ENCODE results near the gene LRMDA.
A peak's percentile ranks its signal among the peaks of the same experiment; 100 is the strongest.

The LRMDA gene

GRCh38 chr10:75707080-75707840, 275.8 kb downstream of the LRMDA start:
- Mint-ChIP-seq H3K27me3 (ENCODE audit: low read depth, poor library complexity) (peaks cover 5% of the 10 kb centered on the region), H3K9me3 (no peaks in the 10 kb centered on the region), H3K4me3 (no peak overlapping the region), H3K27ac (peak overlapping the region; percentile 76), H3K36me3 (ENCODE audit: low read depth) (no peaks in the 10 kb centered on the region), H3K4me1 (peaks cover 90% of the 10 kb centered on the region)
- DNase-seq = no peak
- no peak for TF ChIP-seq CTCF (IDR thresholded peaks at IDR 0.05)

DNA sequence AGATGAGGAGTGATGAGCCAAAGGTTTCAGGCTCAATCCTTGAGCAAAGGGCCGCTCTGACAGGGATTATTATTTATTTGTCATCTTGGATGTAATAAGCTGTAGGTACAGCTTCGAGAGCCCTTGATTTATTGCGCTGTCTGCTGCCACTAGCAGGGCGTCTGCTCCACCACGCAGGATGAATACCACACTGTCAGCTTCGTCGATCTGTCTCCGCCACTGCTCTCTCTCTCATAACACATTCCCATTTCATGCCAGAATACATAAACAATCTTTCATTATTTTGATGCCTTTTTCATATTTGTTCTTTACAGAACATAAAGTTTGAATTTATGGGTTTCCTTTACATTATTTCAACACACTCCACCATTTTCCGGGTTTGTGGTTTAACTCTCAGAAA, 276.6 kb downstream of the LRMDA start:
- no peak for TF ChIP-seq CTCF (IDR thresholded peaks at IDR 0.05)
- no peaks in the 10 kb centered on the region for H3K36me3 Mint-ChIP-seq (ENCODE audit: low read depth)
- peak overlapping the region; percentile 76 for H3K27ac Mint-ChIP-seq
- peaks cover 90% of the 10 kb centered on the region for H3K4me1 Mint-ChIP-seq
- no peaks in the 10 kb centered on the region for H3K9me3 Mint-ChIP-seq
- H3K4me3 Mint-ChIP-seq = peak overlapping the region; percentile 41
- DNase-seq = peak; percentile 31
- peaks cover 5% of the 10 kb centered on the region for H3K27me3 Mint-ChIP-seq (ENCODE audit: low read depth, poor library complexity)

- Mint-ChIP-seq H3K27me3 (ENCODE audit: low read depth, poor library complexity) (peaks cover 5% of the 10 kb centered on the region), H3K9me3 (no peaks in the 10 kb centered on the region), H3K36me3 (ENCODE audit: low read depth) (no peaks in the 10 kb centered on the region), H3K27ac (no peak overlapping the region), H3K4me3 (no peak overlapping the region), H3K4me1 (peaks cover 87% of the 10 kb centered on the region)
- no peak for DNase-seq
- no peak for TF ChIP-seq CTCF (IDR thresholded peaks at IDR 0.05)
These were observed 277.8 kb downstream of the LRMDA start for GRCh38 chr10:75709245-75709644.

- H3K27ac Mint-ChIP-seq = no peak overlapping the region
- no peak for TF ChIP-seq CTCF (IDR thresholded peaks at IDR 0.05)
These were observed 278.4 kb downstream of the LRMDA start for GRCh38 chr10:75709811-75710210.

DNA sequence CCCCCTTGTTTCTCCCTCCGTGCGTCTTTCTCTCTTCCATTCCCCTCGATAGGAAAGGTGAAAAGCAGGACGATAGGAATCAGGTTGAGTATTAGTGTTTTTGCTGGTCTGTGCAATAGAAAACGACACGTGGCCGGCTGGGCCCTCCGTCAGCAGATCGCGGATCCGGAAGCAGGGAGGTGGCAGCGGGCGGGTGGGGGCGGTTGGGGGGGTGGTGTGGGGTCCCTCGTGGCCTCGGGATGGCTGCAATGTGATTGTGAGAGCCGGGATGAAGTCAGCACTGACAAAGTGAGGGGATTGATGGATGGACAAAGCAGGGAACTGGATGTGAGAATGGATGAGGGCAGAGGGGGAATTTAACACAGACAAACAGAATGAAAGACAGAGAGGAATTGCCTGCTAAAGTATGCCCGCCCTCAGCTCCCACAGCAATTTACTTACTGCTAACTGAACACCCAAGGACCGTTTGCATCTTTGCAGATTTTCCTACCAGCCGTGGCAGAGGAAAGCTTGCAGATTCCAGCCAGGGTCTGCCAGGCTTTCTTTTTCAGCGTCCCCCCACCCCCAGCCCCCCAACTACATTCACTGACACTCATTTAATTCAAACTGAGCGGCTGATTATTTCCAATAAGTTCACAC, 280.9 kb downstream of the LRMDA start:
- peaks cover 6% of the 10 kb centered on the region for H3K27me3 Mint-ChIP-seq (ENCODE audit: low read depth, poor library complexity)
- H3K4me1 Mint-ChIP-seq = peaks cover 73% of the 10 kb centered on the region
- H3K36me3 Mint-ChIP-seq (ENCODE audit: low read depth) = no peaks in the 10 kb centered on the region
- DNase-seq = peak; percentile 35
- TF ChIP-seq CTCF (IDR thresholded peaks at IDR 0.05) = no peak
- peak overlapping the region; percentile 55 for H3K4me3 Mint-ChIP-seq
- no peak overlapping the region for H3K27ac Mint-ChIP-seq
- H3K9me3 Mint-ChIP-seq = peaks cover 6% of the 10 kb centered on the region

More at GRCh38 chr10:75709811-75710210, 278.4 kb downstream of the LRMDA start:
- Mint-ChIP-seq H3K4me3 (no peak overlapping the region), H3K4me1 (peaks cover 81% of the 10 kb centered on the region), H3K9me3 (peaks cover under 1% of the 10 kb centered on the region), H3K27me3 (ENCODE audit: low read depth, poor library complexity) (peaks cover 5% of the 10 kb centered on the region), H3K36me3 (ENCODE audit: low read depth) (no peaks in the 10 kb centered on the region)
- no peak for DNase-seq

All from nephron progenitor cell (in vitro differentiated cells).